Middle frontal gyrus (tissue), 1 donor: Measurements from ENCODE around the gene GJC2.
"Not testable (repeated sequence)": the region's sequence is repeated elsewhere in the genome, so short reads cannot be mapped to it uniquely, and the experiment has no call there.

Experiments
- DNase-seq: peaks from one replicate; pipeline ENCODE4 v3.0.0-alpha.2; 2015; ENCODE audit warnings: low spot score; ENCODE audit errors: extremely low spot score

Gene GJC2

GRCh38 chr1:228188249-228188648 is 38.5 kb downstream of the GJC2 start:
- not testable (repeated sequence) for DNase-seq

- no peak for DNase-seq
These were observed 40.5 kb downstream of the GJC2 start for GRCh38 chr1:228190182-228190581.

- no peak for DNase-seq
These were observed 41.0 kb downstream of the GJC2 start for GRCh38 chr1:228190778-228191177.

- DNase-seq, result no peak
These were observed 44.7 kb downstream of the GJC2 start for GRCh38 chr1:228194436-228194835.

- no peak for DNase-seq
These were observed 45.4 kb downstream of the GJC2 start for GRCh38 chr1:228194921-228195812.

- DNase-seq, result no peak
These were observed 47.9 kb downstream of the GJC2 start for GRCh38 chr1:228197555-228198147.

GRCh38 chr1:228198977-228199590 is 49.4 kb downstream of the GJC2 start:
- DNase-seq, result no peak

GRCh38 chr1:228204958-228205357 is 55.2 kb downstream of the GJC2 start:
- DNase-seq, result no peak

- no peak for DNase-seq
These were observed 56.1 kb downstream of the GJC2 start for GRCh38 chr1:228205526-228206436.

- no peak for DNase-seq
These were observed 57.0 kb downstream of the GJC2 start for GRCh38 chr1:228206582-228207351.

- no peak for DNase-seq
These were observed 57.7 kb downstream of the GJC2 start for GRCh38 chr1:228207381-228207810.

- no peak for DNase-seq
These were observed 58.4 kb downstream of the GJC2 start, which contains the start of gene OBSCN for GRCh38 chr1:228207851-228208821. Gene OBSCN (plus strand): TSS chr1:228208044. CDS start chr1:228211784, 3,740 bp downstream.

GRCh38 chr1:228208831-228209551 is 59.3 kb downstream of the GJC2 start:
- DNase-seq, result no peak
